ENCODE data around the gene TAF7L.

Gene TAF7L

DNA sequence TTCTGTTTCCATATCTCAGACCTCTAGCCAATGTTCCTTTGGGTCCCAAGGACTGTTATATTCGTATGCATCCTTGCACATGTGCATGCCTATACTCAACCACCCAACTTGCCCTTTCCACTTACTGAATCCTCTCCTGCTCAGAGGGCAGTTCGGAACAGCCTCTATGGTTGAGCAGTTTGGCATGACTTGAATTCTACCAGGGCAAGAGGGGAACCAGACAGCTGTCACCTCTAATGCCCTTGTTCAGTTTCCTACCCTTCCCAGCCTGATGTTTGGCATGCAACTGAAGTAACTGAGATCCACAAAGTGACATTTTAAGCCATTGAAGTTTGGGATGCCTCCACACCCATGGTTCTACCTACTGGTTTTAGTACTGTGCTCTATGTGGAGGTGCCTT is 54.1 kb downstream of the TAF7L start:
- DNase-seq (ENCODE audit: low read depth, low spot score) = no peak
- Histone ChIP-seq H3K36me3 (ENCODE audit: insufficient read depth, low read length) (no peaks in the 10 kb centered on the region), H3K9me3 (ENCODE audit: low read depth, low read length) (no peaks in the 10 kb centered on the region), H3K9ac (ENCODE audit: insufficient read length) (no peak overlapping the region), H3K27ac (no peak overlapping the region), H3K4me3 (no peak overlapping the region)
- TF ChIP-seq FOXP2 (optimal IDR thresholded peaks at IDR 0.05; ENCODE audit: control extremely low read depth, extremely low read length, insufficient read depth) = no peak
- TF ChIP-seq POLR2AphosphoS5 (IDR thresholded peaks at IDR 0.05; ENCODE audit: borderline replicate concordance, low read depth, low read length) = no peak
- no peak for TF ChIP-seq EZH2 (IDR thresholded peaks at IDR 0.05)

GRCh38 chrX:101232316-101232715 is 58.8 kb downstream of the TAF7L start:
- TF ChIP-seq POLR2AphosphoS5 (IDR thresholded peaks at IDR 0.05; ENCODE audit: borderline replicate concordance, low read depth, low read length) = no peak
- TF ChIP-seq EZH2 (IDR thresholded peaks at IDR 0.05) = no peak
- TF ChIP-seq FOXP2 (optimal IDR thresholded peaks at IDR 0.05; ENCODE audit: control extremely low read depth, extremely low read length, insufficient read depth) = no peak
- Histone ChIP-seq H3K27ac (no peak overlapping the region), H3K9ac (ENCODE audit: insufficient read length) (no peak overlapping the region), H3K36me3 (ENCODE audit: insufficient read depth, low read length) (no peaks in the 10 kb centered on the region), H3K4me3 (no peak overlapping the region), H3K9me3 (ENCODE audit: low read depth, low read length) (no peaks in the 10 kb centered on the region)
- DNase-seq (ENCODE audit: low read depth, low spot score) = no peak

- Histone ChIP-seq H3K9me3 (ENCODE audit: low read depth, low read length) (no peaks in the 10 kb centered on the region), H3K36me3 (ENCODE audit: insufficient read depth, low read length) (no peaks in the 10 kb centered on the region), H3K27ac (no peak overlapping the region), H3K9ac (ENCODE audit: insufficient read length) (no peak overlapping the region), H3K4me3 (no peak overlapping the region)
- TF ChIP-seq EZH2 (IDR thresholded peaks at IDR 0.05) = no peak
- no peak for TF ChIP-seq POLR2AphosphoS5 (IDR thresholded peaks at IDR 0.05; ENCODE audit: borderline replicate concordance, low read depth, low read length)
- no peak for TF ChIP-seq FOXP2 (optimal IDR thresholded peaks at IDR 0.05; ENCODE audit: control extremely low read depth, extremely low read length, insufficient read depth)
- no peak for DNase-seq (ENCODE audit: low read depth, low spot score)
Measured at GRCh38 chrX:101231080-101231479, 60.1 kb downstream of the TAF7L start.

DNA sequence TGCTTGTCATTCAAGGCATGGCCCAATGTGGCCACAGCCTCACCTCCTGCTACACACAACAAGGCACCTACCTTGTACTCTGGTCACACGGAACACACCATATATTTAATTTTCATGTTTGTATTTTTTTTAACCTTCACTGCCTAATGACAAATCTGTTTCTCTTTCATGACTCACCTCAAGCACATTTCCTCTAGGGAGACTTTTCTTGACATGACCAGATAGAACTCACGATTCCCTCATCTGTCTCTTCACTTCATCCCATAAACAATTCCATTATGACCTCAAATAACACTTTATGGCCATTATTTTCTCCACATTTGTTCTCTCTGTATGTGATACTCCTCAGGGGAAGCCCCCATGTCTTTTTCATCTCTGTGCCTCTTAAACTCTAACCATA is 60.5 kb downstream of the TAF7L start:
- H3K9ac ChIP-seq (ENCODE audit: insufficient read length) = no peak overlapping the region
- H3K36me3 ChIP-seq (ENCODE audit: insufficient read depth, low read length) = no peaks in the 10 kb centered on the region
- no peak overlapping the region for H3K4me3 ChIP-seq
- no peak for DNase-seq (ENCODE audit: low read depth, low spot score)
- no peaks in the 10 kb centered on the region for H3K9me3 ChIP-seq (ENCODE audit: low read depth, low read length)
- H3K27ac ChIP-seq = no peak overlapping the region
- TF ChIP-seq EZH2 (IDR thresholded peaks at IDR 0.05) = no peak
- TF ChIP-seq FOXP2 (optimal IDR thresholded peaks at IDR 0.05; ENCODE audit: control extremely low read depth, extremely low read length, insufficient read depth) = no peak
- TF ChIP-seq POLR2AphosphoS5 (IDR thresholded peaks at IDR 0.05; ENCODE audit: borderline replicate concordance, low read depth, low read length) = no peak

- H3K36me3 ChIP-seq (ENCODE audit: insufficient read depth, low read length) = no peaks in the 10 kb centered on the region
- TF ChIP-seq POLR2AphosphoS5 (IDR thresholded peaks at IDR 0.05; ENCODE audit: borderline replicate concordance, low read depth, low read length) (no peak), FOXP2 (optimal IDR thresholded peaks at IDR 0.05; ENCODE audit: control extremely low read depth, extremely low read length, insufficient read depth) (no peak), EZH2 (IDR thresholded peaks at IDR 0.05) (no peak)
- no peak overlapping the region for H3K9ac ChIP-seq (ENCODE audit: insufficient read length)
- DNase-seq (ENCODE audit: low read depth, low spot score) = no peak
- H3K4me3 ChIP-seq = no peak overlapping the region
- no peaks in the 10 kb centered on the region for H3K9me3 ChIP-seq (ENCODE audit: low read depth, low read length)
- no peak overlapping the region for H3K27ac ChIP-seq
Measured at GRCh38 chrX:101229170-101229569, 62.0 kb downstream of the TAF7L start.

DNA sequence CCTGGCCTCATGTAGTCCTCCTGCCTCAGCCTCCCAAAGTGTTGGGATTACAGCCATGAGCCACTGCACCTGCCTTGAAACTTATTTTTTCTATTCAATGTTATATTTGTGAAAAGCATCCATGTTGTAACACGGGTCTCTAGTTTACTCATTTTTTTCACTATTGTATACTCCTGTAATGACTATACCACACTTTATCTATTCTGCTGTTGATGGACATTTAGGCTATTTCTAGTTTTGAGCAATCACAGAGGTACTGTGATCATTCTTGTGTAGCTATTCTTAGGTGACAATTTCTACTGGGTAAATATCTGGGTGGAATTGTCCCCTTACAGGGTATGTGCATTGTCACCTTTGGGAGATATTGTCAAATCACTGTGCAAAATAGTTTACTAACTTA is 67.9 kb downstream of the TAF7L start:
- no peak overlapping the region for H3K27ac ChIP-seq
- TF ChIP-seq POLR2AphosphoS5 (IDR thresholded peaks at IDR 0.05; ENCODE audit: borderline replicate concordance, low read depth, low read length) = no peak
- TF ChIP-seq EZH2 (IDR thresholded peaks at IDR 0.05) = no peak
- TF ChIP-seq FOXP2 (optimal IDR thresholded peaks at IDR 0.05; ENCODE audit: control extremely low read depth, extremely low read length, insufficient read depth) = no peak
- no peak overlapping the region for H3K9ac ChIP-seq (ENCODE audit: insufficient read length)
- no peaks in the 10 kb centered on the region for H3K9me3 ChIP-seq (ENCODE audit: low read depth, low read length)
- no peaks in the 10 kb centered on the region for H3K36me3 ChIP-seq (ENCODE audit: insufficient read depth, low read length)
- no peak for DNase-seq (ENCODE audit: low read depth, low spot score)
- no peak overlapping the region for H3K4me3 ChIP-seq

GRCh38 chrX:101220662-101221260 is 70.4 kb downstream of the TAF7L start:
- no peak overlapping the region for H3K9ac ChIP-seq (ENCODE audit: insufficient read length)
- TF ChIP-seq FOXP2 (optimal IDR thresholded peaks at IDR 0.05; ENCODE audit: control extremely low read depth, extremely low read length, insufficient read depth) = no peak

DNA sequence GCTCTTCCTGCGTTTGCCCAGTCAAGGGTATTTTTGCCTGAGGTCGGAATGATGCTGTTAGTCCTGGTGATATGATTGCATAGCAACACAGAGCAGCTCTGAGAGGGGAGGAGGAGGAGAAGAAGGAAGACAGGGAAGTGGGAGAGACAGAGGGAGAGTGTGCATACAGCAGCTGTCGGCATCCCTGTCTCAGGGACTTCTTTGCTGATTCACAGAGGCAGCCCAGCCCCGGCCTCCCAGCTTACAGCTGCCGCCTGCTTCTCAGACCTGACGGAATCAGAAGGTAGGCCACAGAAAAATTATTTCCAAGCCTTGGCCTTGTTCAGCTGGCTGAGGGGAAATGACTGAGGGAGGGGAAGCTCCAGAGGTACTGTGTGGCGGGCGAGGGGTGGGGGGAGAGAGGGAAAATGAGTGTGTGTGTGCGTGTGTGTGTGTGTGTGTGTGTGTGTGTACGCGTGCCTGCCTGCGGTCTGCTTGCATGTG is 71.2 kb downstream of the TAF7L start:
- TF ChIP-seq FOXP2 (optimal IDR thresholded peaks at IDR 0.05; ENCODE audit: control extremely low read depth, extremely low read length, insufficient read depth) (no peak), POLR2AphosphoS5 (IDR thresholded peaks at IDR 0.05; ENCODE audit: borderline replicate concordance, low read depth, low read length) (no peak), EZH2 (IDR thresholded peaks at IDR 0.05) (no peak)
- Histone ChIP-seq H3K4me3 (no peak overlapping the region), H3K9me3 (ENCODE audit: low read depth, low read length) (no peaks in the 10 kb centered on the region), H3K36me3 (ENCODE audit: insufficient read depth, low read length) (no peaks in the 10 kb centered on the region), H3K27ac (no peak overlapping the region), H3K9ac (ENCODE audit: insufficient read length) (no peak overlapping the region)
- DNase-seq (ENCODE audit: low read depth, low spot score) = no peak

More at GRCh38 chrX:101220662-101221260, 70.4 kb downstream of the TAF7L start:
- DNase-seq (ENCODE audit: low read depth, low spot score) = no peak
- no peaks in the 10 kb centered on the region for H3K9me3 ChIP-seq (ENCODE audit: low read depth, low read length)
- no peak overlapping the region for H3K27ac ChIP-seq
- no peak overlapping the region for H3K4me3 ChIP-seq
- no peaks in the 10 kb centered on the region for H3K36me3 ChIP-seq (ENCODE audit: insufficient read depth, low read length)

Measured in SK-N-MC (cell line).